Ovary (tissue), 9 donors: ENCODE data around the gene SDHD. TPM values are rescaled to one million over a fixed set of nuclear protein-coding genes. Genes with fewer than 3 reads are reported as not detected.

Source experiments
- DNase-seq, 5 donors: peaks; one replicate each; pipeline ENCODE4 v3.0.0-alpha.2; 2019 to 2020
- H3K27ac ChIP-seq, 2 donors: fragments of 200-600 bp; one replicate each; pipeline versions ENCODE4 v1.5.1 to v1.8.0; 2019 to 2022
- H3K27me3 ChIP-seq: fragments of 200-600 bp; one replicate; pipeline ENCODE4 v1.8.0; 2022
- H3K36me3 ChIP-seq: fragments of 200-600 bp; sonication (generic); one replicate; pipeline ENCODE4 v1.5.1; 2019
- H3K4me1 ChIP-seq: one replicate; pipeline ENCODE4 v1.8.1; 2013; ENCODE audit warnings: mild to moderate bottlenecking, moderate library complexity; ENCODE audit not compliant: insufficient read depth
- H3K4me3 ChIP-seq: fragments of 200-600 bp; sonication (generic); one replicate; pipeline ENCODE4 v1.5.1; 2017
- H3K9me3 ChIP-seq, 2 donors: fragments of 200-600 bp in 1 of 2; sonication (generic) in 1 of 2; one replicate each; pipeline versions ENCODE4 v1.5.1 to v1.8.1; 2013 to 2019; ENCODE audit warnings: mild to moderate bottlenecking in 1 of 2, moderate library complexity in 1 of 2
- EP300 ChIP-seq: sonication (generic); formaldehyde crosslinking; IDR thresholded peaks from one replicate; pipeline ENCODE4 v1.6.1; 2017; ENCODE audit warnings: antibody characterized with exemption
- POLR2A ChIP-seq: fragments of 450-650 bp; IDR thresholded peaks from one replicate; pipeline ENCODE4 v1.6.1; 2017; ENCODE audit warnings: antibody characterized with exemption, mild to moderate bottlenecking, moderate library complexity
- WGBS, 3 donors: extraction: QIAGEN DNeasy Blood & Tissue Kit in 1 of 3; methylation state at CpG; one replicate each; pipeline versions ENCODE4 v1.1.5 to v1.1.7; 2013 to 2017; 5-methylcytosine and 5-hydroxymethylcytosine counted together
- intact Hi-C, 4 donors: fragments of 100-400 bp; cut with DNase I; formaldehyde crosslinking; loops; one replicate each; pipeline versions ENCODE4 v1.11.0 to v1.15.1; 2022 to 2023
- polyA plus RNA-seq, 2 donors: library from polyadenylated mRNA; stranded (reverse); fragments of 200-250 nt in 1 of 2; fragments of 350-450 nt in 1 of 2; fragmentation: Illumina TruSeq in 1 of 2; extraction: RNeasy Lipid Tissue Mini Kit (QIAGEN cat#74804) in 1 of 2; gene quantifications; one replicate each; pipeline ENCODE4 v1.2.3, GENCODE V29; 2013 to 2014
- total RNA-seq, 7 donors: library from RNA; depleted of rRNA in 2 of 7; stranded (reverse); fragments of >200 nt in 2 of 7; fragmentation: NEBNext Ultra II Directional in 3 of 7; extraction: Animal tissue kit (Norgen Biotek cat#: 25700) in 3 of 7; gene quantifications; one replicate each; pipeline versions ENCODE4 v1.1.0 to v1.2.4, GENCODE V29; 2016 to 2023
- TF ChIP-seq, protein P1 (sequence below), 3 donors: fragments of 450-650 bp in 2 of 3; fragments of 200-600 bp in 1 of 3; IDR thresholded peaks; one replicate each; pipeline versions ENCODE4 v1.5.1 to v1.8.0; 2016 to 2022; ENCODE audit warnings: antibody characterized with exemption in 3 of 3, mild to moderate bottlenecking in 1 of 3
- donor health status: DM: no; HTN: no; CAD: no; lungs with moderate emphysema.
- donor health status: DM: no; HTN: no; CAD: no.
- donor health status: Bipolar disorder and iron deficiency.
- donor health status: DM: yes; HTN: yes; CAD: no.
- donor health status: DM: no; HTN: no; CAD: no.
- donor health status: DM: yes; HTN: yes; CAD: no.

Gene SDHD
- total and polyA plus RNA-seq, 9 donors = 64.9 to 98.4 (median 84.4) TPM

DNA sequence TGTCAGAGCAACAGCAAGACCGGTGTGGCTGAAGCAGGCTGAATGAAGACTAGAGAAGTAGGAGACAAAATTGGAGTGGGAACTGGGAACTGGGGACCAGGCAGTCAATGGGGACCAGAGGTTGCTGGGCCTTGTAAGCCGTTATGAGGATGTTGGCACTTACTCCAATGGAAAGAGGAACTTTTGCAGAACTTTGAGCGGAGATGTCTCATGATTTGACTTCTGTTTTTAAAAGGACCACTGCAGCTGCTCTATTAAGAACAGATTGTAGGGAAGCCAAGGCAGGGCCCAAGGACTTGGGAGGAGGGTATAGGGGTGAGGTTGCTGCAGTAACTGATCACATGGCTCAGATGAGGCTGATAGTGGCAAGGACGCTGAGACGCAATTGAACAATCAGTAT lies 43.0 kb downstream of the SDHD start:
- intact Hi-C loops = no loop called here
- H3K4me3 ChIP-seq = no peak overlapping the region
- H3K27me3 ChIP-seq = no peaks in the 10 kb centered on the region
- TF ChIP-seq, protein P1, sequence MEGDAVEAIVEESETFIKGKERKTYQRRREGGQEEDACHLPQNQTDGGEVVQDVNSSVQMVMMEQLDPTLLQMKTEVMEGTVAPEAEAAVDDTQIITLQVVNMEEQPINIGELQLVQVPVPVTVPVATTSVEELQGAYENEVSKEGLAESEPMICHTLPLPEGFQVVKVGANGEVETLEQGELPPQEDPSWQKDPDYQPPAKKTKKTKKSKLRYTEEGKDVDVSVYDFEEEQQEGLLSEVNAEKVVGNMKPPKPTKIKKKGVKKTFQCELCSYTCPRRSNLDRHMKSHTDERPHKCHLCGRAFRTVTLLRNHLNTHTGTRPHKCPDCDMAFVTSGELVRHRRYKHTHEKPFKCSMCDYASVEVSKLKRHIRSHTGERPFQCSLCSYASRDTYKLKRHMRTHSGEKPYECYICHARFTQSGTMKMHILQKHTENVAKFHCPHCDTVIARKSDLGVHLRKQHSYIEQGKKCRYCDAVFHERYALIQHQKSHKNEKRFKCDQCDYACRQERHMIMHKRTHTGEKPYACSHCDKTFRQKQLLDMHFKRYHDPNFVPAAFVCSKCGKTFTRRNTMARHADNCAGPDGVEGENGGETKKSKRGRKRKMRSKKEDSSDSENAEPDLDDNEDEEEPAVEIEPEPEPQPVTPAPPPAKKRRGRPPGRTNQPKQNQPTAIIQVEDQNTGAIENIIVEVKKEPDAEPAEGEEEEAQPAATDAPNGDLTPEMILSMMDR (IDR thresholded peaks at IDR 0.05) = no peak
- TF ChIP-seq EP300 (no peak), POLR2A (no peak)
- 83 to 89% (median 88%) methylated on average over 5 of the region's 5 CpGs for WGBS, 3 donors
- H3K27ac ChIP-seq = no peak overlapping the region
- DNase-seq = no peak
- no peaks in the 10 kb centered on the region for H3K36me3 ChIP-seq
- no peaks in the 10 kb centered on the region for H3K9me3 ChIP-seq
- no peaks in the 10 kb centered on the region for H3K4me1 ChIP-seq

DNA sequence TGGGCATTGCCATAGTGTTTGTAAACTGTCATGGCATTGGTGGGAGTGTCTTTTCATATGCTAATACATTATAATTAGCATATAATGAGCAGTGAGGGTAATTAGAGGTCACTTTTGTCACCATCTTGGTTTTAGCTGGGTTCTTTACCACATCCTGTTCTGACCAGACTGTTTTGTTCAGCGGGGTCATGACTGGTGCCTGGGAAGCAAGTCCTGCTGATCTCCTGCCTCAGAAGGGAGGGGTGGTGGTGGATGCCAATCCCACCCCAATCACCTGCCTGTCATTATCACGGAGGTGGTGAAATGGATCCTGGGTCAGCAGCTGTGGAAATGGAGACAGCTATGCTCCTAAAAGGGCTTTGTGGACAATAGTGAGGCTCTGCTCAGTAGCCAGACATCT lies 46.1 kb downstream of the SDHD start:
- Histone ChIP-seq H3K36me3 (no peaks in the 10 kb centered on the region), H3K27ac (no peak overlapping the region), H3K4me3 (no peak overlapping the region), H3K27me3 (no peaks in the 10 kb centered on the region), H3K4me1 (no peaks in the 10 kb centered on the region), H3K9me3 (no peaks in the 10 kb centered on the region)
- TF ChIP-seq POLR2A (no peak), EP300 (no peak)
- TF ChIP-seq, protein P1 (IDR thresholded peaks at IDR 0.05) = no peak
- intact Hi-C loops = no loop called here
- WGBS, 3 donors = 67 to 85% (median 72%) methylated on average over 2 of the region's 2 CpGs
- DNase-seq = no peak

DNA sequence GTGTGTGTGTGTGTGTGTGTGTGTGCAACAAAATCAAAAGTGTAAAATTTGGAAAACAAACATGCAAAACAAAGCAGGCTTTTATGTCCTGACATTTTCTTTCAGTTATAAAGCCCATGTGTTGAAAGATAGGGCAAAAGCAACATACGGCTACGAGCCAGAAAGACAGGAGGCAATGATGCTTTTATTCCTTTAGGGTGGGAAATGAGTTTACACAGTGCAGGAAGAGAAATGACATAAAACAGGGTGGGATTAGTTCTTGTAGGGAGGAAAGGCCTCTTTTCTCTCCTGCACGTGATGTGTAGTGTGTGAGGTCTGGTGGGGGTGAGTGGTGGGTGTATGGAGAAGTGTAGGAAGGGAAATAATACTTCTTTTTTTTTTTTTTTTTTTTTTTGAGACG lies 47.8 kb downstream of the SDHD start:
- DNase-seq = no peak
- no peak overlapping the region for H3K4me3 ChIP-seq
- no peaks in the 10 kb centered on the region for H3K36me3 ChIP-seq
- TF ChIP-seq POLR2A (no peak), EP300 (no peak)
- TF ChIP-seq, protein P1 (IDR thresholded peaks at IDR 0.05) = no peak
- no peaks in the 10 kb centered on the region for H3K27me3 ChIP-seq
- H3K27ac ChIP-seq = no peak overlapping the region
- intact Hi-C loops = no loop called here
- 83 to 89% (median 87%) methylated on average over 3 to 4 of the region's 4 CpGs for WGBS, 3 donors
- no peaks in the 10 kb centered on the region for H3K4me1 ChIP-seq
- H3K9me3 ChIP-seq = no peaks in the 10 kb centered on the region

DNA sequence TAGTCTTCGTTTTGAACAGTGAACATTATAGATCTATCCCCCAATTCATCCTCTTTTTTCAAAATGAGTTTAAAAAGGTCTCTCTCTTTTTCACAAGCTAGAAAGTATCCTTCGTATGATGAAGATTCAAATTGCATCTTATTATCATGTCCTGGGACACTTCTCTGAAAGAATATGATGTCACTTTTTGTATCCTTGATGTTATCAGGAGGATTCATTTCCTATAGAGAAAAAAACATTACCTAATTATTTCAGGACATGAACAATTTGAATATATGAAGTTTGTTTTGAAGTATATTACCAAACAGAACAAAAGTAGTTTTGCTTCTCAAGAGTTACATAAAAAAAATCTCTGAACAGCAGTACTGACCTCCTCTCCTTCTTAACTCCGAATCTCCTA lies 56.9 kb downstream of the SDHD start:
- no peak for DNase-seq
- H3K27me3 ChIP-seq = no peaks in the 10 kb centered on the region
- no peaks in the 10 kb centered on the region for H3K4me1 ChIP-seq
- intact Hi-C loops = no loop called here
- no peaks in the 10 kb centered on the region for H3K36me3 ChIP-seq
- no peaks in the 10 kb centered on the region for H3K9me3 ChIP-seq
- TF ChIP-seq EP300 (no peak), POLR2A (no peak)
- TF ChIP-seq, protein P1 (IDR thresholded peaks at IDR 0.05) = no peak
- H3K4me3 ChIP-seq = no peak overlapping the region
- H3K27ac ChIP-seq = no peak overlapping the region
- 90 to 95% (median 93%) methylated on average over 3 of the region's 3 CpGs for WGBS, 3 donors

Other genes with a start within 250 kb of the SDHD start
- 10 to 100 TPM; 24.4 to 39.9 (median 29.3) TPM for gene ALG9, start 215.3 kb upstream of the SDHD start, total RNA-seq
- gene ALG9, start 215.3 kb upstream of the SDHD start, polyA plus RNA-seq = 10 to 100 TPM; 12.0 to 43.5 TPM
- 1 to 10 TPM; 1.3 to 2.9 (median 1.8) TPM for gene FDXACB1, start 207.7 kb upstream of the SDHD start, total RNA-seq
- 1 to 10 TPM; 1.4 to 2.8 TPM for gene FDXACB1, start 207.7 kb upstream of the SDHD start, polyA plus RNA-seq
- 10 to 100 TPM; 11.6 to 40.9 (median 21.4) TPM for gene CFAP68, start 207.3 kb upstream of the SDHD start, total RNA-seq
- 10 to 100 TPM; 28.6 to 70.1 TPM for gene CFAP68, start 207.3 kb upstream of the SDHD start, polyA plus RNA-seq
- 100 to 1,000 TPM in 1 of 7 donors, 10 to 100 TPM in 6; 22.7 to 121 (median 72.5) TPM for gene CRYAB, start 175.1 kb upstream of the SDHD start, total RNA-seq
- 100 to 1,000 TPM in 1 of 2 donors, 10 to 100 TPM in 1; 69.2 to 301 TPM for gene CRYAB, start 175.1 kb upstream of the SDHD start, polyA plus RNA-seq
- 10 to 100 TPM in 1 of 7 donors, 1 to 10 TPM in 4, under 1 TPM in 1, not detected in 1; 0.34 to 10.3 (median 7.6) TPM for gene HSPB2, start 174.1 kb upstream of the SDHD start, total RNA-seq
- gene HSPB2, start 174.1 kb upstream of the SDHD start, polyA plus RNA-seq = 10 to 100 TPM in 1 of 2 donors, 1 to 10 TPM in 1; 5.0 to 11.8 TPM
- 1 to 10 TPM in 6 of 7 donors, not detected in 1; 1.3 to 5.9 (median 1.9) TPM for gene C11orf52, start 168.0 kb upstream of the SDHD start, total RNA-seq
- gene C11orf52, start 168.0 kb upstream of the SDHD start, polyA plus RNA-seq = 1 to 10 TPM; 2.4 to 3.7 TPM
- 10 to 100 TPM; 17.0 to 25.4 (median 23.7) TPM for gene DIXDC1, start 149.5 kb upstream of the SDHD start, total RNA-seq
- 10 to 100 TPM; 10.3 to 37.9 TPM for gene DIXDC1, start 149.5 kb upstream of the SDHD start, polyA plus RNA-seq
- 10 to 100 TPM; 10.8 to 26.4 (median 19.9) TPM for gene DLAT, start 61.5 kb upstream of the SDHD start, total RNA-seq
- gene DLAT, start 61.5 kb upstream of the SDHD start, polyA plus RNA-seq = 10 to 100 TPM; 11.1 to 27.8 TPM
- gene PIH1D2, start 12.9 kb upstream of the SDHD start, total RNA-seq = 1 to 10 TPM in 6 of 7 donors, under 1 TPM in 1; 0.83 to 8.6 (median 2.4) TPM
- gene PIH1D2, start 12.9 kb upstream of the SDHD start, polyA plus RNA-seq = 1 to 10 TPM in 1 of 2 donors, under 1 TPM in 1; 0.94 to 2.3 TPM
- 10 to 100 TPM; 11.4 to 23.1 (median 17.2) TPM for gene NKAPD1, start 12.6 kb upstream of the SDHD start, total RNA-seq
- gene NKAPD1, start 12.6 kb upstream of the SDHD start, polyA plus RNA-seq = 10 to 100 TPM; 18.8 to 48.2 TPM
- gene TIMM8B, start 117 bp upstream of the SDHD start, total RNA-seq = 10 to 100 TPM; 21.8 to 45.7 (median 31.4) TPM
- 10 to 100 TPM; 53.3 to 71.1 TPM for gene TIMM8B, start 117 bp upstream of the SDHD start, polyA plus RNA-seq
- 10 to 100 TPM in 1 of 7 donors, 1 to 10 TPM in 6; 1.7 to 17.1 (median 3.5) TPM for gene IL18, start 77.2 kb downstream of the SDHD start, total RNA-seq
- 1 to 10 TPM; 2.2 to 7.7 TPM for gene IL18, start 77.2 kb downstream of the SDHD start, polyA plus RNA-seq
- gene TEX12, start 80.5 kb downstream of the SDHD start, total RNA-seq = 1 to 10 TPM in 1 of 7 donors, under 1 TPM in 5, not detected in 1; 0.23 to 1.3 (median 0.52) TPM
- under 1 TPM; 0.11 to 0.62 TPM for gene TEX12, start 80.5 kb downstream of the SDHD start, polyA plus RNA-seq
- 10 to 100 TPM in 1 of 7 donors, 1 to 10 TPM in 6; 2.9 to 11.7 (median 4.4) TPM for gene BCO2, start 88.6 kb downstream of the SDHD start, total RNA-seq
- gene BCO2, start 88.6 kb downstream of the SDHD start, polyA plus RNA-seq = 1 to 10 TPM; 1.2 to 3.2 TPM
- gene PTS, start 139.6 kb downstream of the SDHD start, total RNA-seq = 10 to 100 TPM; 21.4 to 39.7 (median 26.3) TPM
- 10 to 100 TPM; 18.3 to 35.5 TPM for gene PTS, start 139.6 kb downstream of the SDHD start, polyA plus RNA-seq
- not detected for gene PLET1, start 174.0 kb downstream of the SDHD start, total RNA-seq
- gene PLET1, start 174.0 kb downstream of the SDHD start, polyA plus RNA-seq = not detected